ENCODE measurements around the gene KTN1. TPM values are rescaled to one million over a fixed set of nuclear protein-coding genes. Genes with fewer than 3 reads are reported as not detected.

KTN1 gene
- total RNA-seq, 4 donors from 2014 or later: 81.2 to 193 (median 106) TPM

DNA sequence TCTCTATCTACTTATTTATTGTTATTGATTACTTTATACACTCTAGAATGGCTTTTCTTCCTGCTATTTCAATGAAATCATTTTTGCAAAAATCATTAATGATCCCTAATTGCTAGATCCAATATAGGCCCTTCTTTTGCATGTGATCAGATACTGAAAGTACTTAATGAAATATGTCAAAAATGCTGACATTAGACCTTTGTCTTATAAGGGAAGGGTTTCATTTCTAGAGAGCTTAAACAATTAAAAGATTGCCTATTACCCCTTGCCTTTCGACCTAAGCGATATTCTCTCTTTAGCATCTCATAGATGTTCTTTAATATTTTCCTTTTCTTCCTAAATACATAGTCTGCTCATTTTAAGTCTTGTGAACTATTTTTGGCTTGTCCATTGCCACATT, 101.1 kb downstream of the KTN1 start:
- DNase-seq: no peak
- Histone ChIP-seq H3K27ac (no peak overlapping the region), H3K27me3 (no peaks in the 10 kb centered on the region), H3K9me3 (no peaks in the 10 kb centered on the region), H3K4me3 (no peak overlapping the region), H3K4me1 (no peaks in the 10 kb centered on the region), H3K36me3 (peaks cover 0 to 78% (median 0%) of the 10 kb centered on the region in 3 donors)
- TF ChIP-seq POLR2A (IDR thresholded peaks at IDR 0.05): no peak
- TF ChIP-seq, protein P1, sequence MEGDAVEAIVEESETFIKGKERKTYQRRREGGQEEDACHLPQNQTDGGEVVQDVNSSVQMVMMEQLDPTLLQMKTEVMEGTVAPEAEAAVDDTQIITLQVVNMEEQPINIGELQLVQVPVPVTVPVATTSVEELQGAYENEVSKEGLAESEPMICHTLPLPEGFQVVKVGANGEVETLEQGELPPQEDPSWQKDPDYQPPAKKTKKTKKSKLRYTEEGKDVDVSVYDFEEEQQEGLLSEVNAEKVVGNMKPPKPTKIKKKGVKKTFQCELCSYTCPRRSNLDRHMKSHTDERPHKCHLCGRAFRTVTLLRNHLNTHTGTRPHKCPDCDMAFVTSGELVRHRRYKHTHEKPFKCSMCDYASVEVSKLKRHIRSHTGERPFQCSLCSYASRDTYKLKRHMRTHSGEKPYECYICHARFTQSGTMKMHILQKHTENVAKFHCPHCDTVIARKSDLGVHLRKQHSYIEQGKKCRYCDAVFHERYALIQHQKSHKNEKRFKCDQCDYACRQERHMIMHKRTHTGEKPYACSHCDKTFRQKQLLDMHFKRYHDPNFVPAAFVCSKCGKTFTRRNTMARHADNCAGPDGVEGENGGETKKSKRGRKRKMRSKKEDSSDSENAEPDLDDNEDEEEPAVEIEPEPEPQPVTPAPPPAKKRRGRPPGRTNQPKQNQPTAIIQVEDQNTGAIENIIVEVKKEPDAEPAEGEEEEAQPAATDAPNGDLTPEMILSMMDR (IDR thresholded peaks at IDR 0.05): no peak

DNA sequence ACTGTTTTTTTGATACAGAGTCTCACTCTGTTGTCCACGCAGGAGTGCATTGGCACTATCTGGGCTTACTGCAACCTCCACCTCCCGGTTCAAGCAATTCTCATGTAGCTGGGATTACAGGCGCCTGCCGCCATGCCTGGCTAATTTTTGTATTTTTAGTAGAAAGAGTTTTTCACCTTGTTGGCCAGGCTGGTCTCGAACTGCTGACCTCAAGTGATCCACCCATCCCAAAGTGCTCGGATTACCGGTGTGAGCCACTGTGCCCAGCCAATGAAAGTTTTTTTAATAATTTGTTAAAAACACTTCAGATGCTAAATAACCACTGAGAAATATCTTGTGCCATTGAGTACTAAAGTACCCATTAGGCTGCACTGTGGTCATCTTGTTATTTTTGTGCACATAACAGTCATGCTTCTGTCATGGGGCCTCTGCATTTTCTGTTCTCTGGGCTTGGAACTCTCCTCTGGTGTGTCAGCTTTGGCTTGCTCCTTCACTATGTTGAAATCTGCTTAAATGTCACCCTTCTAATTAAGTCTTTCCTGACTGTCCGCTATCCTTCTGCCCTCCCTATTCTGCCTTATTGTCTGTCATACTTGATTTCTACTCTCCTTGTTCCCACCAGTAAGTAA, 105.1 kb downstream of the KTN1 start:
- DNase-seq: no peak
- H3K36me3 ChIP-seq: peaks cover 0 to 51% (median 0%) of the 10 kb centered on the region in 3 donors
- H3K27me3 ChIP-seq: no peaks in the 10 kb centered on the region
- H3K9me3 ChIP-seq: no peaks in the 10 kb centered on the region
- H3K4me1 ChIP-seq: no peaks in the 10 kb centered on the region
- H3K4me3 ChIP-seq: no peak overlapping the region
- TF ChIP-seq, protein P1 (IDR thresholded peaks at IDR 0.05): no peak
- TF ChIP-seq POLR2A (IDR thresholded peaks at IDR 0.05): no peak
- no peak overlapping the region for H3K27ac ChIP-seq

DNA sequence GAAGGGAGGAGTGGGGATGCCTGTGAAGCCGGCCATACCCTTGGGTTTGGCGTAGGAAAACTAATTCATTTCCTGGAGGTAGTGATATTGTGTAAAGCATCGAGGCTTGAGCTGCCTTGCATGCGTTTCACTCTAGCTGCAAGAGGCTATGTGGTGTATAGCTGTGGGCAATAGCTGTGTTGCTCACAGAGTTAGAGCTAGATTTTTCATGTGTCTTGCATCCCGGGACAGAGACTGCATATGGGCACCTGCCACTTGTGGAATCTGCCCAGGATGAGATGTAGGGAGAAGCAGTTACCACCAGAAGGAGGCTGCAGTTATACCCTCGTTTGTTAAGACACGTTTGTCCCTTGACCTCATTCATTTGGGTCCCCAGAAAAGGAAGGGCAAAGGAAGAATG, 106.7 kb downstream of the KTN1 start:
- no peak for DNase-seq
- Histone ChIP-seq H3K4me3 (no peak overlapping the region), H3K27me3 (no peaks in the 10 kb centered on the region), H3K9me3 (no peaks in the 10 kb centered on the region), H3K27ac (no peak overlapping the region), H3K36me3 (peaks cover 0 to 35% (median 0%) of the 10 kb centered on the region in 3 donors), H3K4me1 (no peaks in the 10 kb centered on the region)
- no peak for TF ChIP-seq POLR2A (IDR thresholded peaks at IDR 0.05)
- TF ChIP-seq, protein P1 (IDR thresholded peaks at IDR 0.05): no peak

DNA sequence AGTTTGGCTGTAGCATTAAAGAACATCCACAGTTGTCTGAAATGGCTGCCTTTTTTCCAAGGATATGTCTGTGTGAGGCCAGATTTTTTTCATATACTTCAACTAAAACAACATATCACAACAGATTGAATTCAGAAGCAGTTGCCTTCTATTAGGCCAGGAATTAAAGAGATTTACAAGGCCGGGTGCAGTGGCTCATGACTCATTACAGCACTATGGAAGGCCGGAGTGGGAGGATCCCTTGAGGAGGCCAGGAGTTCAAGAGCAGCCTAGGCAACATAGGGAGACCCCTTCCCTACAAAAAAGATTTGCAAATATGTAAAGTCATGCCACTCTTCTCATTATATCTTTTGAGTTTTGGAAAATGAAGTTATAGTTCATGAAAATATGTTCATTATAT, 108.6 kb downstream of the KTN1 start:
- no peaks in the 10 kb centered on the region for H3K4me1 ChIP-seq
- H3K4me3 ChIP-seq: no peak overlapping the region
- H3K36me3 ChIP-seq: peaks cover 0 to 19% (median 0%) of the 10 kb centered on the region in 3 donors
- no peak overlapping the region for H3K27ac ChIP-seq
- no peaks in the 10 kb centered on the region for H3K27me3 ChIP-seq
- TF ChIP-seq POLR2A (IDR thresholded peaks at IDR 0.05): no peak
- TF ChIP-seq, protein P1 (IDR thresholded peaks at IDR 0.05): no peak
- no peak for DNase-seq
- no peaks in the 10 kb centered on the region for H3K9me3 ChIP-seq

DNA sequence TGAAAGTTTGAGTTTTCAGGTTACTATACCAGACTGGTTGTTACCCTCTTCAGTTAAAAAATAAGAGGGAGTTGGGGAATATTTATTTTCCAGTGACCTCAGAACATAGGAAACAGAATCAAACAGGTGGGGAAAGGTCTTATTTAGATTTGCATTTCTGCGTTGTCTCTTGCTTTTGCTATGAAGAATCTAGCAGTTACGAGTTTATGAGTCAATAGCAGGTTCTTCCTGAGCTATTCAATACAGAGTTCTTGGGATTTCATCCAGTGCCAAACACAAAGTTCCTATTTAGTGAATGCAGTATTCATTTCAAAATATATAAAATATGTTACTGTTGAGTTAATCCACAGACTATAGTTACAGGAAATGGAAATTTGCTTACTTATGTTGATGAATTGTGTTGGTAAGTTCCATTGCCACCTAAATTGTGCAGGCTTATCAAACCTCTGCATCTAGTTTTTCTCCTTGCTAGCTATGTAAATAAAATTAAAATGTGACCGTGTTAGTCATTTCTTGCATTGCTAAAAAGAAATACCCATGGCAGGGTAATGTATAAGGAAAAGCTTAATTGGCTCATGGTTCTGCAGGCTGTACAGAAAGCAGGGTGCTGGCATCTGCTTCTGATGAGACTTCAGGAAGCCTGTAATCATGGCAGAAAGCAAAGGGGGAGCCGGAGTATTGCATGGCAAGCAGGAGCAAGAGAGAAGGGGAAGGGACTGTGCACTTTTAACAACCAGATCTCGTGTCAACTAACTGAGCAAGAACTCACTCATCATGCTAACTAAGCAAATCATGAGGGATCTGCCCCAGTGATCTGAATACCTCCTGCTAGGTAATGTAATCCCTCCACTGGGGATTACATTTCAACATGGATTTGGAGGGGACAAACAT, 110.2 kb downstream of the KTN1 start:
- Histone ChIP-seq H3K4me3 (no peak overlapping the region), H3K27me3 (no peaks in the 10 kb centered on the region), H3K9me3 (no peaks in the 10 kb centered on the region), H3K4me1 (no peaks in the 10 kb centered on the region), H3K36me3 (peaks cover 0 to 7% (median 0%) of the 10 kb centered on the region in 3 donors), H3K27ac (no peak overlapping the region)
- TF ChIP-seq POLR2A (IDR thresholded peaks at IDR 0.05): no peak
- TF ChIP-seq, protein P1 (IDR thresholded peaks at IDR 0.05): no peak
- DNase-seq: no peak
